K562 (cell line): ENCODE data around the gene SACS. TPM values are rescaled to one million over a fixed set of nuclear protein-coding genes. Genes with fewer than 3 reads are reported as not detected.

Source experiments
- CCNT2 ChIP-seq: IDR thresholded peaks from 2 replicates; pipeline ENCODE4 v1.6.1; 2011; ENCODE audit warnings: borderline replicate concordance, low read depth, mild to moderate bottlenecking, moderate library complexity, mixed read lengths, low read length; ENCODE audit not compliant: insufficient read length; ENCODE audit errors: extremely low read depth
- ELF4 ChIP-seq: fragments of 450-650 bp; formaldehyde crosslinking; IDR thresholded peaks from 2 replicates; pipeline ENCODE4 v1.4.0; 2022; ENCODE audit warnings: missing genetic modification characterization
- FOXJ3 ChIP-seq: sonication (generic); formaldehyde crosslinking; IDR thresholded peaks from 2 replicates; pipeline ENCODE4 v1.4.0; 2020; ENCODE audit warnings: mild to moderate bottlenecking, missing genetic modification reagents
- YY1 ChIP-seq, 3 experiments: IDR thresholded peaks; 2 replicates each; pipeline ENCODE4 v1.6.1; 2011; ENCODE audit warnings: low read length in 2 of 3, mild to moderate bottlenecking in 2 of 3, moderate library complexity in 2 of 3, borderline replicate concordance in 1 of 3, control low read depth in 1 of 3, low read depth in 1 of 3; ENCODE audit not compliant: insufficient read depth in 3 of 3, insufficient replicate concordance in 2 of 3, control insufficient read depth in 1 of 3, insufficient read length in 1 of 3; ENCODE audit errors: extremely low read depth in 1 of 3
- ZNF282 ChIP-seq: sonication (generic); formaldehyde crosslinking; IDR thresholded peaks from 2 replicates; pipeline ENCODE4 v1.8.1; 2023; ENCODE audit warnings: missing genetic modification reagents
- polyA plus RNA-seq, 8 experiments: library from polyadenylated mRNA; depleted of rRNA in 4 of 8; stranded (reverse) in 5 of 8; unstranded in 3 of 8; fragments of >200 nt; fragmentation: Nextera tagmentation in 2 of 8; fragmentation: Illumina TruSeq in 1 of 8; extraction: Ambion mirVana in 2 of 8; extraction: Trizol in 1 of 8; gene quantifications; 2 replicates each; pipeline versions ENCODE4 v1.2.1 to v1.2.3, GENCODE V29; 2011 to 2014; ENCODE audit warnings: inconsistent platforms in 1 of 8, missing spikeins in 1 of 8
- total RNA-seq, 7 experiments: library from RNA; depleted of rRNA in 6 of 7; stranded (reverse); fragments of >200 nt in 6 of 7; fragmentation: Illumina TruSeq in 2 of 7; extraction: Trizol in 2 of 7; gene quantifications; 2 replicates each; pipeline versions ENCODE4 v1.2.1 to v1.2.3, GENCODE V29; 2011 to 2021; ENCODE audit warnings: low replicate concordance in 1 of 7
- TF ChIP-seq, protein P1 (sequence below): sonication (generic); formaldehyde crosslinking; IDR thresholded peaks from 2 replicates; pipeline ENCODE4 v1.8.0; 2023; ENCODE audit warnings: missing genetic modification reagents, mild to moderate bottlenecking, borderline replicate concordance
- TF ChIP-seq, protein P2 (sequence below): fragments of 450-650 bp; IDR thresholded peaks from 2 replicates; pipeline ENCODE4 v1.6.1; 2016
- TF ChIP-seq, protein P3 (sequence below): fragments of 250-450 bp; sonication (Bioruptor Pico); IDR thresholded peaks from 2 replicates; pipeline ENCODE4 v1.4.0; 2020

Gene SACS
- total and polyA plus RNA-seq, 9 of the 15 experiments (the other 6 are each of a cell fraction or from before 2014, with no cell fraction given) = 4.7 to 28.2 (median 18.9) TPM

DNA sequence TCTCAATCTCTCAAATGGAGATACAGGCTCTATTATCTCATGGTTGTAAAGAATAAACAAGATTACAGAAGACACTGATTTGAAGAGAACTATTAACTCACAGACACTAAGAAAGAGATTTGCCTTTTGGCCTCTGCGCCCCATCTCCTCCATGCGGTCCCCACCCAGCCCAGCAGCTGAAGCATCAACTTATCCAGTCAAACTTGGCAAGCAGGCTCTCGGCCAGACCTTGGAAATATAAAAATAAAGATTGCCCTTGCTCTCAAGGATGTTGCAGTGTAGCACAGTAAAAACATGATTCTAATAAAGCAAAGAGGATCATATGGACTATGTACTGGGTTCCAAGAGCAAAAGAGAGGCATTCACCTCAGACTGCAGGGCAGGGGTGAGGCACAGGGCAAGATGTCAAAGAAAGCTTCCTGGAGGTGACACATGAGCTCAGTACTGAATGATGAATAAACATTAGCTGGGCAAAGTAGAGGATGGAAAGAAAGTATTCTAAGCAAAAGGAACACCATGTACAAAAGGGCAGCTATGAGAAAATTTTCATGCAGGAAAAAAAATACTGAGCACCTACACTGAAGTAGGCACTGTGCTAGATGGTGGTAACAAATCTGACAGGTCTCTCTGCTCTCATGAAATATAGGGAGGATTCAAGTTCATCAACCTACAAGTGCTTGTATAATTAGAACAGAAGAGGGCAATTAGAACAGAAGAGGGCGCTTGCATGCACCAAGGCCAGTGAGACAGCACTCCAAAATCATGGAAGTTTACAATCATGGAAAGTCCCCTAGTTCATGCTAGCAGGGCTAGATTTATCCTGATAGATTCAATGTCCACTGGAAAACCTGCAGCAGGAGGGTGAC lies 85.0 kb downstream of the SACS start (continued):
- TF ChIP-seq, protein P1, sequence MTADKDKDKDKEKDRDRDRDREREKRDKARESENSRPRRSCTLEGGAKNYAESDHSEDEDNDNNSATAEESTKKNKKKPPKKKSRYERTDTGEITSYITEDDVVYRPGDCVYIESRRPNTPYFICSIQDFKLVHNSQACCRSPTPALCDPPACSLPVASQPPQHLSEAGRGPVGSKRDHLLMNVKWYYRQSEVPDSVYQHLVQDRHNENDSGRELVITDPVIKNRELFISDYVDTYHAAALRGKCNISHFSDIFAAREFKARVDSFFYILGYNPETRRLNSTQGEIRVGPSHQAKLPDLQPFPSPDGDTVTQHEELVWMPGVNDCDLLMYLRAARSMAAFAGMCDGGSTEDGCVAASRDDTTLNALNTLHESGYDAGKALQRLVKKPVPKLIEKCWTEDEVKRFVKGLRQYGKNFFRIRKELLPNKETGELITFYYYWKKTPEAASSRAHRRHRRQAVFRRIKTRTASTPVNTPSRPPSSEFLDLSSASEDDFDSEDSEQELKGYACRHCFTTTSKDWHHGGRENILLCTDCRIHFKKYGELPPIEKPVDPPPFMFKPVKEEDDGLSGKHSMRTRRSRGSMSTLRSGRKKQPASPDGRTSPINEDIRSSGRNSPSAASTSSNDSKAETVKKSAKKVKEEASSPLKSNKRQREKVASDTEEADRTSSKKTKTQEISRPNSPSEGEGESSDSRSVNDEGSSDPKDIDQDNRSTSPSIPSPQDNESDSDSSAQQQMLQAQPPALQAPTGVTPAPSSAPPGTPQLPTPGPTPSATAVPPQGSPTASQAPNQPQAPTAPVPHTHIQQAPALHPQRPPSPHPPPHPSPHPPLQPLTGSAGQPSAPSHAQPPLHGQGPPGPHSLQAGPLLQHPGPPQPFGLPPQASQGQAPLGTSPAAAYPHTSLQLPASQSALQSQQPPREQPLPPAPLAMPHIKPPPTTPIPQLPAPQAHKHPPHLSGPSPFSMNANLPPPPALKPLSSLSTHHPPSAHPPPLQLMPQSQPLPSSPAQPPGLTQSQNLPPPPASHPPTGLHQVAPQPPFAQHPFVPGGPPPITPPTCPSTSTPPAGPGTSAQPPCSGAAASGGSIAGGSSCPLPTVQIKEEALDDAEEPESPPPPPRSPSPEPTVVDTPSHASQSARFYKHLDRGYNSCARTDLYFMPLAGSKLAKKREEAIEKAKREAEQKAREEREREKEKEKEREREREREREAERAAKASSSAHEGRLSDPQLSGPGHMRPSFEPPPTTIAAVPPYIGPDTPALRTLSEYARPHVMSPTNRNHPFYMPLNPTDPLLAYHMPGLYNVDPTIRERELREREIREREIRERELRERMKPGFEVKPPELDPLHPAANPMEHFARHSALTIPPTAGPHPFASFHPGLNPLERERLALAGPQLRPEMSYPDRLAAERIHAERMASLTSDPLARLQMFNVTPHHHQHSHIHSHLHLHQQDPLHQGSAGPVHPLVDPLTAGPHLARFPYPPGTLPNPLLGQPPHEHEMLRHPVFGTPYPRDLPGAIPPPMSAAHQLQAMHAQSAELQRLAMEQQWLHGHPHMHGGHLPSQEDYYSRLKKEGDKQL (CRISPR knock-in tag) = no peak
- TF ChIP-seq, protein P2, sequence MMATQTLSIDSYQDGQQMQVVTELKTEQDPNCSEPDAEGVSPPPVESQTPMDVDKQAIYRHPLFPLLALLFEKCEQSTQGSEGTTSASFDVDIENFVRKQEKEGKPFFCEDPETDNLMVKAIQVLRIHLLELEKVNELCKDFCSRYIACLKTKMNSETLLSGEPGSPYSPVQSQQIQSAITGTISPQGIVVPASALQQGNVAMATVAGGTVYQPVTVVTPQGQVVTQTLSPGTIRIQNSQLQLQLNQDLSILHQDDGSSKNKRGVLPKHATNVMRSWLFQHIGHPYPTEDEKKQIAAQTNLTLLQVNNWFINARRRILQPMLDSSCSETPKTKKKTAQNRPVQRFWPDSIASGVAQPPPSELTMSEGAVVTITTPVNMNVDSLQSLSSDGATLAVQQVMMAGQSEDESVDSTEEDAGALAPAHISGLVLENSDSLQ = no peak
- TF ChIP-seq FOXJ3 (no peak), ZNF282 (CRISPR knock-in tag) (no peak), ELF4 (no peak), CCNT2 (no peak), YY1 (IDR thresholded peaks at IDR 0.05; ENCODE audit: borderline replicate concordance in 1 of 3, control insufficient read depth in 1 of 3, extremely low read depth in 1 of 3, insufficient read depth in 3 of 3, insufficient read length in 1 of 3, insufficient replicate concordance in 2 of 3, low read depth in 1 of 3, low read length in 2 of 3) (no peak)
- TF ChIP-seq, protein P3, sequence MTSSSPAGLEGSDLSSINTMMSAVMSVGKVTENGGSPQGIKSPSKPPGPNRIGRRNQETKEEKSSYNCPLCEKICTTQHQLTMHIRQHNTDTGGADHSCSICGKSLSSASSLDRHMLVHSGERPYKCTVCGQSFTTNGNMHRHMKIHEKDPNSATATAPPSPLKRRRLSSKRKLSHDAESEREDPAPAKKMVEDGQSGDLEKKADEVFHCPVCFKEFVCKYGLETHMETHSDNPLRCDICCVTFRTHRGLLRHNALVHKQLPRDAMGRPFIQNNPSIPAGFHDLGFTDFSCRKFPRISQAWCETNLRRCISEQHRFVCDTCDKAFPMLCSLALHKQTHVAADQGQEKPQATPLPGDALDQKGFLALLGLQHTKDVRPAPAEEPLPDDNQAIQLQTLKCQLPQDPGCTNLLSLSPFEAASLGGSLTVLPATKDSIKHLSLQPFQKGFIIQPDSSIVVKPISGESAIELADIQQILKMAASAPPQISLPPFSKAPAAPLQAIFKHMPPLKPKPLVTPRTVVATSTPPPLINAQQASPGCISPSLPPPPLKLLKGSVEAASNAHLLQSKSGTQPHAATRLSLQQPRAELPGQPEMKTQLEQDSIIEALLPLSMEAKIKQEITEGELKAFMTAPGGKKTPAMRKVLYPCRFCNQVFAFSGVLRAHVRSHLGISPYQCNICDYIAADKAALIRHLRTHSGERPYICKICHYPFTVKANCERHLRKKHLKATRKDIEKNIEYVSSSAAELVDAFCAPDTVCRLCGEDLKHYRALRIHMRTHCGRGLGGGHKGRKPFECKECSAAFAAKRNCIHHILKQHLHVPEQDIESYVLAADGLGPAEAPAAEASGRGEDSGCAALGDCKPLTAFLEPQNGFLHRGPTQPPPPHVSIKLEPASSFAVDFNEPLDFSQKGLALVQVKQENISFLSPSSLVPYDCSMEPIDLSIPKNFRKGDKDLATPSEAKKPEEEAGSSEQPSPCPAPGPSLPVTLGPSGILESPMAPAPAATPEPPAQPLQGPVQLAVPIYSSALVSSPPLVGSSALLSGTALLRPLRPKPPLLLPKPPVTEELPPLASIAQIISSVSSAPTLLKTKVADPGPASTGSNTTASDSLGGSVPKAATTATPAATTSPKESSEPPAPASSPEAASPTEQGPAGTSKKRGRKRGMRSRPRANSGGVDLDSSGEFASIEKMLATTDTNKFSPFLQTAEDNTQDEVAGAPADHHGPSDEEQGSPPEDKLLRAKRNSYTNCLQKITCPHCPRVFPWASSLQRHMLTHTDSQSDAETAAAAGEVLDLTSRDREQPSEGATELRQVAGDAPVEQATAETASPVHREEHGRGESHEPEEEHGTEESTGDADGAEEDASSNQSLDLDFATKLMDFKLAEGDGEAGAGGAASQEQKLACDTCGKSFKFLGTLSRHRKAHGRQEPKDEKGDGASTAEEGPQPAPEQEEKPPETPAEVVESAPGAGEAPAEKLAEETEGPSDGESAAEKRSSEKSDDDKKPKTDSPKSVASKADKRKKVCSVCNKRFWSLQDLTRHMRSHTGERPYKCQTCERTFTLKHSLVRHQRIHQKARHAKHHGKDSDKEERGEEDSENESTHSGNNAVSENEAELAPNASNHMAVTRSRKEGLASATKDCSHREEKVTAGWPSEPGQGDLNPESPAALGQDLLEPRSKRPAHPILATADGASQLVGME (CRISPR knock-in tag) = no peak
